GM12874 (cell line): ENCODE results near the gene SPAG9.

Experiments
- CTCF ChIP-seq: IDR thresholded peaks from 2 replicates; pipeline ENCODE4 v1.5.1; 2011; ENCODE audit warnings: low read depth, mild to moderate bottlenecking, control low read depth, low read length, moderate library complexity; ENCODE audit not compliant: insufficient read depth

SPAG9 gene

GRCh38 chr17:50934161-50934560 is 186.5 kb downstream of the SPAG9 start:
- no peak for TF ChIP-seq CTCF

GRCh38 chr17:50931144-50931908 is 189.3 kb downstream of the SPAG9 start:
- no peak for TF ChIP-seq CTCF

GRCh38 chr17:50928646-50929045 is 192.0 kb downstream of the SPAG9 start:
- TF ChIP-seq CTCF: no peak

- TF ChIP-seq CTCF: no peak
These were observed 193.4 kb downstream of the SPAG9 start for GRCh38 chr17:50927287-50927686.

GRCh38 chr17:50926523-50926922 is 194.1 kb downstream of the SPAG9 start:
- no peak for TF ChIP-seq CTCF

- no peak for TF ChIP-seq CTCF
These were observed 195.3 kb downstream of the SPAG9 start for GRCh38 chr17:50925296-50925891.

GRCh38 chr17:50924800-50925199 is 195.9 kb downstream of the SPAG9 start:
- no peak for TF ChIP-seq CTCF
